Lower leg skin (tissue), 4 donors: ENCODE results near the gene MRPL23. TPM values are rescaled to one million over a fixed set of nuclear protein-coding genes. Genes with fewer than 3 reads are reported as not detected.

ENCODE experiments used
- DNase-seq, 2 donors: peaks; one replicate each; pipeline ENCODE4 v3.0.0-alpha.2; 2019; ENCODE audit warnings: low spot score in 2 of 2
- H3K4me3 ChIP-seq: fragments of 200-600 bp; sonication (generic); 2 replicates; pipeline ENCODE4 v1.5.1; 2017; ENCODE audit warnings: mild to moderate bottlenecking, low read depth; ENCODE audit not compliant: poor library complexity, severe bottlenecking
- POLR2A ChIP-seq, 2 donors: fragments of 450-650 bp; IDR thresholded peaks; one replicate each; pipeline ENCODE4 v1.6.1; 2016 to 2017; ENCODE audit warnings: antibody characterized with exemption in 2 of 2, mild to moderate bottlenecking in 1 of 2, moderate library complexity in 1 of 2
- WGBS, 2 donors: methylation state at CpG; one replicate each; pipeline ENCODE4 v1.1.5; 2018; 5-methylcytosine and 5-hydroxymethylcytosine counted together
- intact Hi-C: fragments of 100-400 bp; cut with DNase I; formaldehyde crosslinking; loops from one replicate; pipeline ENCODE4 v1.15.0; 2023; ENCODE audit warnings: low total_unique reads
- total RNA-seq, 4 donors: library from RNA; depleted of rRNA; stranded (reverse); fragments of >200 nt; gene quantifications; one replicate each; pipeline ENCODE4 v1.1.0, GENCODE V29; 2016
- TF ChIP-seq, protein P1 (sequence below), 3 donors: fragments of 450-650 bp; IDR thresholded peaks; one replicate each; pipeline ENCODE4 v1.5.1; 2016; ENCODE audit warnings: antibody characterized with exemption in 3 of 3, mild to moderate bottlenecking in 3 of 3, moderate library complexity in 2 of 3

MRPL23 gene
- total RNA-seq, 4 donors from 2014 or later, result 169 to 227 (median 216) TPM

DNA sequence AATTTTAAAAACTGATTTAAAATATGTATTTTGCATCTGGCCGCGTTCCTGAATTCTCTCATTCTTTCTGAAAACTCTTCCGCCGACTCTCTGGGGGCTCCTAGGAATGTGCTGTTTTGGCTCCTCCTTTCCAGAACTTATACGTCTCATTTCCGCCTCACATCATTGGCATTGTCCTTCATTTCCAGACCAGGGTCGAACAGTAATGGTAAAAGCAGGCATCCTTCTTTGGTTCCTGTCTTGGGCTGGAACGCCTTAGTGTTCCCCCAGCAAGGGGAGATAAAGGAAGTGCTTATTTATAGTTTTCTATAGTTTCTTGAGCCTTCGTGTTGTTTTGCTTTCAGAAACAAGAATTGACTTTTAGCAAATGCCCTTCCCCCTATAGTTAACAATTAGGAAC, 38.5 kb upstream of the MRPL23 start:
- 44 to 49% methylated on average over 9 of the region's 9 CpGs for WGBS, 2 donors
- no peak for TF ChIP-seq POLR2A (IDR thresholded peaks at IDR 0.05)
- TF ChIP-seq, protein P1, sequence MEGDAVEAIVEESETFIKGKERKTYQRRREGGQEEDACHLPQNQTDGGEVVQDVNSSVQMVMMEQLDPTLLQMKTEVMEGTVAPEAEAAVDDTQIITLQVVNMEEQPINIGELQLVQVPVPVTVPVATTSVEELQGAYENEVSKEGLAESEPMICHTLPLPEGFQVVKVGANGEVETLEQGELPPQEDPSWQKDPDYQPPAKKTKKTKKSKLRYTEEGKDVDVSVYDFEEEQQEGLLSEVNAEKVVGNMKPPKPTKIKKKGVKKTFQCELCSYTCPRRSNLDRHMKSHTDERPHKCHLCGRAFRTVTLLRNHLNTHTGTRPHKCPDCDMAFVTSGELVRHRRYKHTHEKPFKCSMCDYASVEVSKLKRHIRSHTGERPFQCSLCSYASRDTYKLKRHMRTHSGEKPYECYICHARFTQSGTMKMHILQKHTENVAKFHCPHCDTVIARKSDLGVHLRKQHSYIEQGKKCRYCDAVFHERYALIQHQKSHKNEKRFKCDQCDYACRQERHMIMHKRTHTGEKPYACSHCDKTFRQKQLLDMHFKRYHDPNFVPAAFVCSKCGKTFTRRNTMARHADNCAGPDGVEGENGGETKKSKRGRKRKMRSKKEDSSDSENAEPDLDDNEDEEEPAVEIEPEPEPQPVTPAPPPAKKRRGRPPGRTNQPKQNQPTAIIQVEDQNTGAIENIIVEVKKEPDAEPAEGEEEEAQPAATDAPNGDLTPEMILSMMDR (IDR thresholded peaks at IDR 0.05), result no peak
- H3K4me3 ChIP-seq, result no peak overlapping the region
- DNase-seq, result no peak
- intact Hi-C loops, result no loop called here

DNA sequence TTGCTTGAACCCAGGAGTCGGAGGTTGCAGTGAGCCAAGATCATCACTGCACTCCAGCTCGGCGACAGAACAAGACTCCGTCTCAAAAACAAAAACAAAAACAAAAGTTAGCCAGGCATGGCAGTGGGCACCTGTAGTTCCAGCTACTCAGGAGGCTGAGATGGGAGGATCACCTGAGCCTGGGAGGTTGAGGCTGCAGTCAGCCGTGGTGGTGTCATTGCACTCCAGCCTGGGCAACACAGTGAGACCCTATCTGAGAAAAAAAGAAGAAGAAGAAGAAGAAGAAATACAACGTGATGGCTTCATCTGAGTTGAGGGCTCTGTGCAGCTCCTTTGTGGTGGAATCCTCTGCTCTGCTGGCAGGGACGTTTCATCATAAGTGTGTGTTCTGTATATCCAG, 37.6 kb upstream of the MRPL23 start:
- no peak for TF ChIP-seq POLR2A (IDR thresholded peaks at IDR 0.05)
- TF ChIP-seq, protein P1 (IDR thresholded peaks at IDR 0.05), result no peak
- intact Hi-C loops, result no loop called here
- H3K4me3 ChIP-seq, result no peak overlapping the region
- no peak for DNase-seq
- 89 to 91% methylated on average over 7 of the region's 7 CpGs for WGBS, 2 donors

DNA sequence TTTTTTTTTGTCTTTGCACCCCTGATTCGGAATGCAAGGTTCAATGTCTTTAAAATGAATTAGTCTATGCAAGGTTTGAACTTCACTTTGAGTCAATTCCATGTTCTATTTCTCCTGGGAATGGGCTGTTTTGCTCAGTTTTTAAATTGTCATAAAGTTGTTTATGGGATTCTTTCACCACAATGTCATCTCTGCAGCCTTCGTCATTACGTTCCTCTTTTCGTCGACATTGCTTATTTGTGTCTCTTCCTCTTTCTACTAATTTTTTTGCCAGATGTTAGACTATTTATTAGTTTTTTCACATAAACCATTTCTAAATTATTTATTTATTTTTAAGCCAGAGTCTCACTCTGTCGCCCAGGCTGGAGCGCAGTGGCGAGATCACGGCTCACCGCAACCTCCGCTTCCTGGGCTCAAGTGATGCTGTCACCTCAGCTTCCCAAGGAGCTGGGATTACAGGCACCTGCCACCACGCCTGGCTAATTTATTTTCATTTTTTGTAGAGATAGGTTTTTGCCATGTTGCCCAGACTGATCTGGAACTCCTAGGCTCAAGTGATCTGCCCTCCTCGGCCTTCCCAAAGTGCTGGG, 34.7 kb upstream of the MRPL23 start:
- 80% methylated on average over 13 of the region's 13 CpGs for WGBS, 2 donors
- DNase-seq, result no peak

DNA sequence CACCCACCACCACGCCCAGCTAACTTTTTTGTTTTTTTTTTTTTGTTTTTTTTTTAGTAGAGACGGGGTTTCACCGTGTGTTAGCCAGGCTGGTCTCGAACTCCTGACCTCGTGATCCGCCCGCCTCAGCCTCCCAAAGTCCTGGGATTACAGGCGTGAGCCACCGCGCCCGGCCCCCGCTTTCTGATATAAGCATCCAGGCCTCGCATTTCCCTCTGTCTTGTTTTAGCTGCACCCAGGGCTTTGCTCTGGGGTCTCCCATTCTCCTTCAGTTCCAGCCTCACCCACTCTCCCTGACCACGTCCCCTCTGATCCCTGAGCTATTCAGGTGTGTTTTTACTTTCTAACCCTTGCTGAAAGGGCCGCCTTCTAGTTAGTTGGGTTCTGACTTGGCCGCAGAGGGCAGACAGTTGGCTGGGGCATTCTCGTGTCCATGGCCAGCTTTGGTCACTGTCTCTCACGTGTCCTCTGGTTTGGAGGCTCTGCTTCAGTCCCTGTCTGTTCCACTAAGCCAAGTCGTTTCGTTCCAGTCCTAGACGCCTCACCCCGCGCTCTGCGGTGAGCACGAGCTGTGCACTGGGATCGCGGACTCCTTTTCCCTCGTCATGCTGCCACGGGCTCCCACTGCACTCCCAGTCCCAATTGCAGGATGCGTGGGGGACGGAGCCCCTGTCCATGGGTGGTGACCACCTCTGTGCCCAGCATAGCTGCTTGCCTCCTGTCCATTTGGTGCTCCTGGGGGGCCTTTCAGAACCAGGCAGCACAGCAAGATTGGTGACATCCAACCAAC, 33.7 kb upstream of the MRPL23 start:
- 90 to 93% methylated on average over 30 to 31 of the region's 31 CpGs for WGBS, 2 donors
- intact Hi-C loops, result loop anchor here (1.0 kb wide), 1 partner anchor 26 kb away; no protein-coding TSS in a partner anchor
- H3K4me3 ChIP-seq, result no peak overlapping the region
- DNase-seq, result no peak
- TF ChIP-seq, protein P1 (IDR thresholded peaks at IDR 0.05), result no peak
- no peak for TF ChIP-seq POLR2A (IDR thresholded peaks at IDR 0.05)

More for the DNA sequence above, 34.7 kb upstream of the MRPL23 start:
- TF ChIP-seq, protein P1 (IDR thresholded peaks at IDR 0.05), result no peak
- TF ChIP-seq POLR2A (IDR thresholded peaks at IDR 0.05), result no peak
- H3K4me3 ChIP-seq, result no peak overlapping the region
- intact Hi-C loops, result no loop called here

DNA sequence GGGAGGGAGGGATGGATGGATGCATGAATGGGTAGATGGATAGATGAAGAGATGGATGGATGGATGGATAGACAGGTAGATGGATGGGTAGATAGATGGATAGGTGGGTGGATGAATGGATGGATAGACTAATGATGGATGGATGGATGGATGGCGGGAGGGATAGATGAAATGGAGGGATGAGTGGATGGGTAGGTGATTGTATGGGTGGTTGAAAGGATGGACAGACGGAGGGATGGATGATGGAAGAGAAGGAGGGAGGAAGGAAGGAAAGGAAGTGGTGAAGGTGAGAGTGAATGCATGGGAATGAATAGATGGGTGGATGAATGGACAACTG, 31.4 kb upstream of the MRPL23 start:
- DNase-seq, result no peak
- intact Hi-C loops, result loop anchor here (1.0 kb wide), 1 partner anchor 22 kb away; no protein-coding TSS in a partner anchor
- TF ChIP-seq, protein P1 (IDR thresholded peaks at IDR 0.05), result no peak
- no peak for TF ChIP-seq POLR2A (IDR thresholded peaks at IDR 0.05)
- WGBS, 2 donors, result 88 to 98% methylated on average over 2 of the region's 2 CpGs
- H3K4me3 ChIP-seq, result no peak overlapping the region
